HepG2 (cell line): ENCODE data around the gene MED12L. TPM values are rescaled to one million over a fixed set of nuclear protein-coding genes. Genes with fewer than 3 reads are reported as not detected.

Experiments used
- ATAC-seq: fragments of 200-7000 bp; cut with Tn5 transposase; 3 replicates; pipeline ENCODE4 v1.9.1; 2020; ENCODE audit warnings: mild to moderate bottlenecking, moderate library complexity
- BruUV-seq: library from RNA; stranded (reverse); fragments of 400-500 nt; replicated peaks from 2 replicates; lab custom pipeline; 2021; lab: Mats Ljungman, UMichigan
- CTCF ChIA-PET: fragments of 300-600 bp; formaldehyde crosslinking; extraction: SDS; loops from one replicate; lab custom pipeline; 2021; ENCODE audit warnings: low total read pairs, inconsistent platforms, low intra/inter-chr PET ratio; lab: Yijun Ruan, JAX
- POLR2A ChIA-PET: fragments of 350-600 bp; sonication (Branson Sonifier 250); formaldehyde crosslinking; loops from one replicate; lab custom pipeline; 2020; ENCODE audit warnings: antibody characterized with exemption, inconsistent platforms; lab: Yijun Ruan, JAX
- DNase-seq: peaks from one replicate; pipeline ENCODE4 v3.0.0-alpha.2; 2015; ENCODE audit warnings: low spot score
- FAIRE-seq: peaks from 3 replicates; lab custom pipeline; 2011; peaks lifted over from hg19 to GRCh38; lab: Jason Lieb, UNC
- H2AFZ ChIP-seq: one replicate; pipeline ENCODE4 v1.6.1; 2011; ENCODE audit warnings: low read length, inconsistent platforms
- H3K27ac ChIP-seq: fragments of 300-600 bp; 3 replicates; pipeline ENCODE4 v1.8.0; 2011; ENCODE audit warnings: mixed run types, mild to moderate bottlenecking, mixed read lengths, low read length, inconsistent platforms; ENCODE audit not compliant: insufficient read depth; ENCODE audit errors: extremely low read length
- H3K27me3 ChIP-seq, 2 experiments: fragments of 200-600 bp in 1 of 2; 2 replicates in 1 of 2; 3 replicates in 1 of 2; pipeline versions ENCODE4 v1.6.0 to v1.8.0; 2011; ENCODE audit warnings: low read length in 2 of 2, mild to moderate bottlenecking in 2 of 2, moderate library complexity in 2 of 2, inconsistent platforms in 1 of 2; ENCODE audit not compliant: insufficient read depth in 2 of 2, control insufficient read depth in 1 of 2
- H3K36me3 ChIP-seq, 2 experiments: fragments of 200-600 bp in 1 of 2; replicated peaks in 1 of 2; 2 replicates in 1 of 2; 3 replicates in 1 of 2; pipeline versions ENCODE4 v1.5.1 to v1.8.0; 2011; ENCODE audit warnings: low read length in 2 of 2, inconsistent platforms in 1 of 2; ENCODE audit not compliant: insufficient read depth in 2 of 2, control insufficient read depth in 1 of 2
- H3K4me1 ChIP-seq: 2 replicates; pipeline ENCODE4 v1.5.1; 2012; ENCODE audit warnings: low read length, inconsistent platforms; ENCODE audit not compliant: insufficient read depth
- H3K4me2 ChIP-seq: 2 replicates; pipeline ENCODE4 v1.6.0; 2011; ENCODE audit warnings: low read depth, low read length, inconsistent platforms
- H3K4me3 ChIP-seq, 3 experiments: fragments of 200-600 bp in 1 of 3; sonication (generic), shearing (Covaris generic) in 1 of 3; replicated peaks in 1 of 3; 2 replicates each; pipeline ENCODE4 v1.5.1; 2011 to 2016; ENCODE audit warnings: low read length in 3 of 3, inconsistent platforms in 2 of 3, low read depth in 2 of 3, mild to moderate bottlenecking in 2 of 3, control low read depth in 1 of 3, mixed read lengths in 1 of 3; ENCODE audit not compliant: insufficient read depth in 1 of 3
- H3K79me2 ChIP-seq: one replicate; pipeline ENCODE4 v1.6.1; 2011; ENCODE audit warnings: low read length, inconsistent platforms; ENCODE audit not compliant: insufficient read depth
- H3K9ac ChIP-seq: 2 replicates; pipeline ENCODE4 v1.6.0; 2011; ENCODE audit warnings: mild to moderate bottlenecking, low read depth, low read length, inconsistent platforms; ENCODE audit not compliant: insufficient read depth
- H3K9me3 ChIP-seq: 2 replicates; pipeline ENCODE4 v1.5.1; 2012; ENCODE audit warnings: mild to moderate bottlenecking, low read length
- H4K20me1 ChIP-seq: 2 replicates; pipeline ENCODE4 v1.6.0; 2011; ENCODE audit warnings: inconsistent platforms, mild to moderate bottlenecking, low read length, moderate library complexity; ENCODE audit not compliant: insufficient read depth
- ELK4 ChIP-seq: sonication (generic); formaldehyde crosslinking; IDR thresholded peaks from 2 replicates; pipeline ENCODE4 v1.9.0; 2021; ENCODE audit warnings: missing genetic modification reagents, borderline replicate concordance
- ISX ChIP-seq: sonication (generic); formaldehyde crosslinking; conservative IDR thresholded peaks from 2 replicates; pipeline ENCODE4 v1.5.0; 2020; ENCODE audit warnings: missing genetic modification reagents
- JUND ChIP-seq: sonication (generic); formaldehyde crosslinking; IDR thresholded peaks from 2 replicates; pipeline ENCODE4 v1.8.0; 2022; ENCODE audit warnings: mild to moderate bottlenecking, missing genetic modification reagents
- KDM3A ChIP-seq: IDR thresholded peaks from 2 replicates; pipeline ENCODE4 v1.6.1; 2018; ENCODE audit warnings: low read depth, missing compliant biosample characterization
- PRDM10 ChIP-seq: sonication (generic); formaldehyde crosslinking; IDR thresholded peaks from 2 replicates; pipeline ENCODE4 v1.4.0; 2020; ENCODE audit warnings: low read depth, missing genetic modification reagents
- SMAD9 ChIP-seq: sonication (generic); formaldehyde crosslinking; IDR thresholded peaks from 2 replicates; pipeline ENCODE4 v1.5.1; 2020; ENCODE audit warnings: mild to moderate bottlenecking, missing genetic modification reagents
- SRY ChIP-seq: sonication (generic); formaldehyde crosslinking; IDR thresholded peaks from 2 replicates; pipeline ENCODE4 v1.8.0; 2022; ENCODE audit warnings: mild to moderate bottlenecking, missing genetic modification reagents
- ZBTB33 ChIP-seq: sonication (generic); formaldehyde crosslinking; IDR thresholded peaks from 2 replicates; pipeline ENCODE4 v1.4.0; 2020; ENCODE audit warnings: missing genetic modification reagents
- ZMAT5 ChIP-seq: sonication (generic); formaldehyde crosslinking; IDR thresholded peaks from 2 replicates; pipeline ENCODE4 v1.5.0; 2020; ENCODE audit warnings: mild to moderate bottlenecking, low read depth, missing genetic modification reagents, borderline replicate concordance
- ZNF20 ChIP-seq: sonication (generic); formaldehyde crosslinking; IDR thresholded peaks from 2 replicates; pipeline ENCODE4 v1.4.0; 2020; ENCODE audit warnings: mild to moderate bottlenecking, moderate library complexity, missing genetic modification reagents
- ZNF205 ChIP-seq: IDR thresholded peaks from 2 replicates; pipeline ENCODE4 v1.6.1; 2018; ENCODE audit warnings: missing biosample characterization, missing genetic modification reagents
- ZNF251 ChIP-seq: sonication (generic); formaldehyde crosslinking; IDR thresholded peaks from 2 replicates; pipeline ENCODE4 v1.9.0; 2021; ENCODE audit warnings: mild to moderate bottlenecking, missing genetic modification reagents
- ZNF512B ChIP-seq: sonication (generic); formaldehyde crosslinking; IDR thresholded peaks from 2 replicates; pipeline ENCODE4 v1.5.1; 2020; ENCODE audit warnings: missing genetic modification reagents, mild to moderate bottlenecking, borderline replicate concordance
- ZNF616 ChIP-seq: sonication (generic); formaldehyde crosslinking; IDR thresholded peaks from 2 replicates; pipeline ENCODE4 v1.5.0; 2020; ENCODE audit warnings: low read depth, mild to moderate bottlenecking, missing genetic modification reagents
- ZNF75D ChIP-seq: sonication (generic); formaldehyde crosslinking; IDR thresholded peaks from 2 replicates; pipeline ENCODE4 v1.8.1; 2023; ENCODE audit warnings: missing genetic modification reagents, mild to moderate bottlenecking, borderline replicate concordance
- WGBS: methylation state at CpG from one replicate; pipeline ENCODE4 v1.1.6; 2017; ENCODE audit warnings: low lambda C conversion rate; 5-methylcytosine and 5-hydroxymethylcytosine counted together
- in situ Hi-C: cut with HindIII; loops from 2 replicates; pipeline ENCODE4 v1.10.0; 2017; ENCODE audit warnings: low pct_unique_long_range_greater_than_20kb; ENCODE audit not compliant: extremely low pct_ligation_motif_present
- intact Hi-C: fragments of 100-400 bp; cut with micrococcal nuclease; formaldehyde crosslinking; loops from one replicate; pipeline ENCODE4 v1.10.0; 2022; ENCODE audit not compliant: unreplicated experiment
- polyA plus RNA-seq, 8 experiments: library from polyadenylated mRNA; depleted of rRNA in 3 of 8; stranded (reverse) in 7 of 8; unstranded in 1 of 8; fragments of >200 nt; fragmentation: Illumina TruSeq in 4 of 8; extraction: Trizol in 4 of 8; gene quantifications; 2 replicates each; pipeline versions ENCODE4 v1.2.1 to v1.2.3, GENCODE V29; 2011 to 2016; ENCODE audit warnings: low read depth in 4 of 8, missing spikeins in 1 of 8, mixed read lengths in 1 of 8; ENCODE audit not compliant: insufficient read depth in 1 of 8
- total RNA-seq, 5 experiments: library from RNA; depleted of rRNA; stranded (reverse); fragments of >200 nt; fragmentation: Illumina TruSeq; extraction: Trizol; gene quantifications; 2 replicates each; pipeline ENCODE4 v1.2.3, GENCODE V29; 2016; ENCODE audit warnings: low read depth in 1 of 5

Gene MED12L
- total and polyA plus RNA-seq, 2 of the 13 experiments (the other 11 are each of a cell fraction or from before 2014, with no cell fraction given): 0.07 to 0.64 TPM

- Histone ChIP-seq H3K4me2 (no peak overlapping the region), H3K27me3 (no peaks in the 10 kb centered on the region), H3K27ac (no peak overlapping the region), H3K4me3 (no peak overlapping the region), H3K9me3 (no peaks in the 10 kb centered on the region), H4K20me1 (no peaks in the 10 kb centered on the region), H3K9ac (no peak overlapping the region), H3K79me2 (no peaks in the 10 kb centered on the region), H2AFZ (no peak overlapping the region), H3K36me3 (no peaks in the 10 kb centered on the region), H3K4me1 (no peaks in the 10 kb centered on the region)
- TF ChIP-seq SMAD9 (CRISPR knock-in tag): no peak
- TF ChIP-seq JUND: no peak
- TF ChIP-seq KDM3A (CRISPR knock-in tag): no peak
- no peak for TF ChIP-seq ZNF251 (CRISPR knock-in tag)
- TF ChIP-seq PRDM10: no peak
- no peak for TF ChIP-seq ISX (CRISPR knock-in tag)
- TF ChIP-seq ELK4 (CRISPR knock-in tag): no peak
- TF ChIP-seq ZNF512B (CRISPR knock-in tag): no peak
- no peak for TF ChIP-seq ZNF20 (CRISPR knock-in tag)
- TF ChIP-seq ZBTB33 (CRISPR knock-in tag): no peak
- no peak for TF ChIP-seq SRY
- no peak for TF ChIP-seq ZNF616 (CRISPR knock-in tag)
- no peak for TF ChIP-seq ZMAT5 (CRISPR knock-in tag)
- no peak for TF ChIP-seq ZNF75D (CRISPR knock-in tag)
- no peak for TF ChIP-seq ZNF205
- FAIRE-seq (no peak), ATAC-seq (no peak), DNase-seq (no peak)
- intact Hi-C loops: no loop called here
- in situ Hi-C loops: no loop called here
- CTCF ChIA-PET: no interaction called here
- 71% methylated on average over 7 of the region's 7 CpGs for WGBS
- POLR2A ChIA-PET: no interaction called here
- BruUV-seq: no TSS peak
Measured at GRCh38 chr3:151318991-151319390, 233.5 kb downstream of the MED12L start.
